ENCODE results near the gene PELI3. TPM values are rescaled to one million over a fixed set of nuclear protein-coding genes. Genes with fewer than 3 reads are reported as not detected.

PELI3 gene
- polyA plus RNA-seq, 1 experiment: 8.0 TPM

DNA sequence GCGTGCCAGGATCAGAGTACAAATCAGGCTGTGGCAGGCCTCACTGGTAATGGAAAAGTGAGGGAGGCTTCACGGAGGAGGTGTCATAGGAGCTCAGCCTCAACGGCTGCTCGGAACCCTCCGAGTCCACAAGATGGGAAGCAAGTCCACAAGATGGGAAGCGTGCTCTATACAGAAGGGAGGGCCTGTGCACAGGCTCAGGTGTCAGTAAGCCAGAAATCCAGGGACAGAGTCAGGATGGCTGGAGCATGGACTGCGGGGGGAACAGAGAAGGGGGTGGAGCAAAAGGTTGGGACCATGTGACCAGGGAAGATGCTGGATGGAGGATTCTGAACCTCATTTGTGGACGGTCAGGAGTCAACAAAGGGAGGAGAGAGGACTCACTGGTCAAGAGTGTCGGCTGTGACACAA, 10.1 kb downstream of the PELI3 start:
- H3K36me3 ChIP-seq (ENCODE audit: control insufficient read depth, insufficient read depth, low read length): peaks cover 12% of the 10 kb centered on the region
- no peak overlapping the region for H3K4me3 ChIP-seq (ENCODE audit: low read depth, low read length)
- TF ChIP-seq, protein P1, sequence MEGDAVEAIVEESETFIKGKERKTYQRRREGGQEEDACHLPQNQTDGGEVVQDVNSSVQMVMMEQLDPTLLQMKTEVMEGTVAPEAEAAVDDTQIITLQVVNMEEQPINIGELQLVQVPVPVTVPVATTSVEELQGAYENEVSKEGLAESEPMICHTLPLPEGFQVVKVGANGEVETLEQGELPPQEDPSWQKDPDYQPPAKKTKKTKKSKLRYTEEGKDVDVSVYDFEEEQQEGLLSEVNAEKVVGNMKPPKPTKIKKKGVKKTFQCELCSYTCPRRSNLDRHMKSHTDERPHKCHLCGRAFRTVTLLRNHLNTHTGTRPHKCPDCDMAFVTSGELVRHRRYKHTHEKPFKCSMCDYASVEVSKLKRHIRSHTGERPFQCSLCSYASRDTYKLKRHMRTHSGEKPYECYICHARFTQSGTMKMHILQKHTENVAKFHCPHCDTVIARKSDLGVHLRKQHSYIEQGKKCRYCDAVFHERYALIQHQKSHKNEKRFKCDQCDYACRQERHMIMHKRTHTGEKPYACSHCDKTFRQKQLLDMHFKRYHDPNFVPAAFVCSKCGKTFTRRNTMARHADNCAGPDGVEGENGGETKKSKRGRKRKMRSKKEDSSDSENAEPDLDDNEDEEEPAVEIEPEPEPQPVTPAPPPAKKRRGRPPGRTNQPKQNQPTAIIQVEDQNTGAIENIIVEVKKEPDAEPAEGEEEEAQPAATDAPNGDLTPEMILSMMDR (IDR thresholded peaks at IDR 0.05; ENCODE audit: insufficient read depth, low read depth, low read length): no peak
- no peak for DNase-seq (ENCODE audit: low read depth)
- POLR2A ChIA-PET: no interaction called here
- no peaks in the 10 kb centered on the region for H3K27me3 ChIP-seq (ENCODE audit: control insufficient read depth, insufficient read depth, low read length)
- CTCF ChIA-PET: interaction anchor here (1.0 to 1.6 kb wide), 2 partner anchors 38 to 47 kb away, joined by 3 read pairs; partner anchors contain the start of gene MRPL11

- TF ChIP-seq, protein P1 (IDR thresholded peaks at IDR 0.05; ENCODE audit: insufficient read depth, low read depth, low read length): no peak
- CTCF ChIA-PET: interaction anchor here (1.0 to 2.8 kb wide), 7 partner anchors 10 to 68 kb away, joined by 3 to 18 read pairs (median 3); partner anchors contain the start of genes MRPL11 and PELI3
- POLR2A ChIA-PET: no interaction called here
- no peaks in the 10 kb centered on the region for H3K27me3 ChIP-seq (ENCODE audit: control insufficient read depth, insufficient read depth, low read length)
- peaks cover 6% of the 10 kb centered on the region for H3K36me3 ChIP-seq (ENCODE audit: control insufficient read depth, insufficient read depth, low read length)
- H3K4me3 ChIP-seq (ENCODE audit: low read depth, low read length): no peak overlapping the region
- DNase-seq (ENCODE audit: low read depth): no peak
Measured at GRCh38 chr11:66477263-66478201, 10.8 kb downstream of the PELI3 start.

DNA sequence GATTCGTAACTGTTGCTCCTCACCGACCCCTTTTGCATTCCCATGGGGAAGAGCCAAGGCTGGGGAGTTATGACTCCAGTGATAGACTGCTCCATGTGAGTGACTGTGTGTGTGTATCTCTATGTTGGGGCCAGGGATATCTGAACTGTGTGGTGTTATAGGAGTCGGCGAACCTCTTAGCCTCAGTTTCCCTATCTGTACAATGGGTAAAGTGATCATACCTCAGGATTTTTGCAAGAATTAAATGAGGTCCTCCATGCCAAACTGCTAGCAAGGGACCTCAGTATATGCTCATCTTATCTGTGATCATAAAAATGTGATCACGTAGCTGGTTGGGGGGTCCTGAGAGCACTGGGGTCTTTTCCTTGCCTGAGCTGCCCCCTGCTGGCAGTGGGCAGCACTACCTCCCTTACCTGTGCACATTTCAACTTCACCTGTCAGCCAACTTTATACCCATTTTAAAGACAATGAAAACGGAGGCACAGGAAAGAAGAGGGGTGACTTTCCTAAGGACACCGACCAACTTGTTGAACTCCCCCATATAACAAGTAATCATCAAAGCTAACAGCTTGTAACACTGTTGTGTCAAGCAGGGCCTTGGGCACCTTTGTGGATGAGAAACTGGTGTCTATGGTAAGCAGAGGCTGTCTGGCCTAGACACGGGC, 12.2 kb downstream of the PELI3 start:
- ChIA-PET POLR2A (no interaction called here), CTCF (interaction anchor here (0.8 to 2.8 kb wide), 12 partner anchors 8 to 200 kb away, joined by 3 to 18 read pairs (median 4); partner anchors contain the start of gene PELI3)
- H3K27me3 ChIP-seq (ENCODE audit: control insufficient read depth, insufficient read depth, low read length): no peaks in the 10 kb centered on the region
- TF ChIP-seq, protein P1 (IDR thresholded peaks at IDR 0.05; ENCODE audit: insufficient read depth, low read depth, low read length): peak; percentile 84
- peak overlapping the region; percentile 69 for H3K4me3 ChIP-seq (ENCODE audit: low read depth, low read length)
- DNase-seq (ENCODE audit: low read depth): no peak
- peaks cover 5% of the 10 kb centered on the region for H3K36me3 ChIP-seq (ENCODE audit: control insufficient read depth, insufficient read depth, low read length)

DNA sequence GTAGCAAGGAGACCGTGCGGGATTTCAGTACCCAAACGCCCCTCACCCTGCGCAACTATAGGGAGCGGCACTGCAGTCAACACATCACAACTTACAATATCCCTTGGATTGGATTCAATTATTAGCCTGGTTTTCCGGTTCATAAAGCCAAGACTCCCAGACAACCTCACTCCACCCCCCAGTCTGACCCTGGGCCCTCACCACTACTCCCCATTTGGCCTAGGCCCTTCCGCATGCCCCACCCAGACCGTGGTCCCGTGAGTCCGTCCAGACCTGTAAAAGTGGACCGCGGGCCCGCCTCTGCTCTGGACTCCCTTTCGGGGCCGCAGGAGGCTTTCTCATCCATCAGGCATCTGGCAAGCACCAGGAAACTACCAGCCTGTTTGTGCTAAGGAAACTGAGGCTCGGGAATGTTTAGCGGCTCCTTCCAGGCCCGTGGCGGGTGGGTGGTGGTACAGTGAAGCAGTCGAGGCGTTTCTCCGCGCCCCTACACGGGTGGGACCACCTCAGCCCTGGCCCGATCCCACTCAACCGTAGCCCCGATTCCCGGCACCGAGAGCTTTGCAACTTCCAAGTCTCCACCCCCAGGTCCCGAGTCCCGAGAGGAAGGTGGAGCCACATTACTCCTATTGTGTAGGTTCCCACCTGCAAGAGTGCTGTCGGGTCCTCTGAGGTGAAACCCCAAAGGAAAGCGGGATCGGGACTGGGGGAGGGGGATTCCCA, 12.8 kb downstream of the PELI3 start:
- H3K36me3 ChIP-seq (ENCODE audit: control insufficient read depth, insufficient read depth, low read length): peaks cover 1% of the 10 kb centered on the region
- peak; percentile 2 for DNase-seq (ENCODE audit: low read depth)
- ChIA-PET POLR2A (interaction anchor here (0.5 to 0.7 kb wide), 2 partner anchors 45 to 58 kb away, joined by 3 read pairs; no protein-coding TSS in a partner anchor), CTCF (interaction anchor here (0.6 to 2.8 kb wide), 14 partner anchors 9 to 199 kb away, joined by 3 to 18 read pairs (median 4); partner anchors contain the start of genes PELI3 and RBM4B)
- H3K4me3 ChIP-seq (ENCODE audit: low read depth, low read length): peak overlapping the region; percentile 69
- TF ChIP-seq, protein P1 (IDR thresholded peaks at IDR 0.05; ENCODE audit: insufficient read depth, low read depth, low read length): no peak
- no peaks in the 10 kb centered on the region for H3K27me3 ChIP-seq (ENCODE audit: control insufficient read depth, insufficient read depth, low read length)

All from BJ (cell line).